IMR-90 (cell line): ENCODE data around the gene ATP10A. TPM values are rescaled to one million over a fixed set of nuclear protein-coding genes. Genes with fewer than 3 reads are reported as not detected.
A peak's percentile ranks its signal among the peaks of the same experiment; 100 is the strongest.

Experiments
- ATAC-seq: fragments of 200-7000 bp; cut with Tn5 transposase; 2 replicates; pipeline ENCODE4 v1.9.1; 2020; ENCODE audit warnings: low read depth, mild to moderate bottlenecking, moderate library complexity
- BruUV-seq: library from RNA; stranded (reverse); fragments of 400-500 nt; replicated peaks from 2 replicates; lab custom pipeline; 2021; lab: Mats Ljungman, UMichigan
- CTCF ChIA-PET: fragments of 300-600 bp; formaldehyde crosslinking; extraction: SDS; loops from one replicate; lab custom pipeline; 2021; ENCODE audit warnings: antibody characterized with exemption; lab: Yijun Ruan, JAX
- POLR2A ChIA-PET: fragments of 300-600 bp; sonication (Branson Sonifier 250); formaldehyde crosslinking; loops from one replicate; lab custom pipeline; 2022; ENCODE audit warnings: antibody characterized with exemption; ENCODE audit not compliant: unreplicated experiment; lab: Charles Lee
- DNase-seq: peaks from one replicate; pipeline ENCODE4 v3.0.0; 2013
- H2AFZ ChIP-seq: replicated peaks from 2 replicates; pipeline ENCODE3; 2013; ENCODE audit warnings: low read length, mild to moderate bottlenecking; ENCODE audit not compliant: poor library complexity
- H2AK5ac ChIP-seq: 2 replicates; pipeline ENCODE4 v1.6.1; 2013; ENCODE audit warnings: low read depth, low read length, inconsistent platforms
- H2AK9ac ChIP-seq: replicated peaks from 2 replicates; pipeline ENCODE3; 2013; ENCODE audit warnings: mild to moderate bottlenecking, low read depth, low read length, moderate library complexity; ENCODE audit not compliant: poor library complexity
- H2BK120ac ChIP-seq: 2 replicates; pipeline ENCODE4 v1.6.1; 2013; ENCODE audit warnings: low read depth, low read length, inconsistent platforms
- H2BK15ac ChIP-seq: 3 replicates; pipeline ENCODE4 v1.6.1; 2013; ENCODE audit warnings: low read depth, low read length, inconsistent platforms
- H2BK20ac ChIP-seq: 2 replicates; pipeline ENCODE4 v1.6.1; 2013; ENCODE audit warnings: low read depth, mild to moderate bottlenecking, inconsistent platforms, low read length, moderate library complexity
- H2BK5ac ChIP-seq: 2 replicates; pipeline ENCODE4 v1.6.1; 2013; ENCODE audit warnings: mild to moderate bottlenecking, low read depth, low read length, inconsistent platforms; ENCODE audit not compliant: poor library complexity, severe bottlenecking
- H3K14ac ChIP-seq: replicated peaks from 2 replicates; pipeline ENCODE4 v1.6.1; 2013; ENCODE audit warnings: low read depth, low read length, inconsistent platforms
- H3K18ac ChIP-seq: 2 replicates; pipeline ENCODE4 v1.6.1; 2013; ENCODE audit warnings: low read depth, low read length, control low read depth
- H3K23ac ChIP-seq: 2 replicates; pipeline ENCODE4 v1.6.1; 2013; ENCODE audit warnings: low read depth, low read length, inconsistent platforms
- H3K27ac ChIP-seq: 2 replicates; pipeline ENCODE4 v1.5.1; 2013; ENCODE audit warnings: mild to moderate bottlenecking, control low read depth, low read length; ENCODE audit not compliant: insufficient read depth
- H3K27me3 ChIP-seq: 2 replicates; pipeline ENCODE4 v1.6.1; 2013; ENCODE audit warnings: low read length; ENCODE audit not compliant: control insufficient read depth, insufficient read depth
- H3K36me3 ChIP-seq: 2 replicates; pipeline ENCODE4 v1.6.1; 2013; ENCODE audit warnings: low read length, mixed read lengths; ENCODE audit not compliant: control insufficient read depth, insufficient read depth
- H3K4ac ChIP-seq: 2 replicates; pipeline ENCODE4 v1.6.1; 2013; ENCODE audit warnings: low read depth, low read length, inconsistent platforms
- H3K4me1 ChIP-seq: 2 replicates; pipeline ENCODE4 v1.6.1; 2013; ENCODE audit warnings: low read length, mixed read lengths; ENCODE audit not compliant: control insufficient read depth, insufficient read depth
- H3K4me2 ChIP-seq: 2 replicates; pipeline ENCODE4 v1.6.1; 2013; ENCODE audit warnings: low read depth, mild to moderate bottlenecking, control low read depth, low read length, moderate library complexity
- H3K4me3 ChIP-seq: 2 replicates; pipeline ENCODE4 v1.5.1; 2013; ENCODE audit warnings: low read depth, mild to moderate bottlenecking, control low read depth, low read length, moderate library complexity; ENCODE audit not compliant: insufficient read depth
- H3K56ac ChIP-seq: 2 replicates; pipeline ENCODE4 v1.6.1; 2013; ENCODE audit warnings: low read length, inconsistent platforms; ENCODE audit not compliant: insufficient read depth; ENCODE audit errors: extremely low read depth
- H3K79me1 ChIP-seq, 2 experiments: 2 replicates each; pipeline ENCODE4 v1.6.1; 2013; ENCODE audit warnings: low read length in 2 of 2, inconsistent platforms in 1 of 2, low read depth in 1 of 2
- H3K9ac ChIP-seq: 2 replicates; pipeline ENCODE4 v1.6.1; 2013; ENCODE audit warnings: low read depth, low read length, control low read depth
- H3K9me1 ChIP-seq: 2 replicates; pipeline ENCODE4 v1.6.1; 2013; ENCODE audit warnings: low read length, inconsistent platforms; ENCODE audit not compliant: insufficient read depth
- H3K9me3 ChIP-seq: 2 replicates; pipeline ENCODE4 v1.6.1; 2013; ENCODE audit warnings: low read length; ENCODE audit not compliant: control insufficient read depth, insufficient read depth
- H4K20me1 ChIP-seq: 2 replicates; pipeline ENCODE4 v1.6.1; 2013; ENCODE audit warnings: low read length, inconsistent platforms; ENCODE audit not compliant: insufficient read depth
- H4K5ac ChIP-seq: 2 replicates; pipeline ENCODE4 v1.6.1; 2013; ENCODE audit warnings: mild to moderate bottlenecking, low read depth, low read length, control low read depth
- H4K8ac ChIP-seq, 2 experiments: 2 replicates each; pipeline ENCODE4 v1.6.1; 2013; ENCODE audit warnings: low read depth in 2 of 2, low read length in 2 of 2, control low read depth in 1 of 2, inconsistent platforms in 1 of 2
- H4K91ac ChIP-seq: 2 replicates; pipeline ENCODE4 v1.6.1; 2013; ENCODE audit warnings: low read depth, low read length, inconsistent platforms; ENCODE audit not compliant: insufficient read depth
- CEBPB ChIP-seq: IDR thresholded peaks from 2 replicates; pipeline ENCODE4 v1.6.1; 2012; ENCODE audit warnings: low read depth, low read length, improper control_type of control experiment
- CHD1 ChIP-seq: IDR thresholded peaks from 2 replicates; pipeline ENCODE4 v1.6.1; 2012; ENCODE audit warnings: low read depth, low read length, improper control_type of control experiment
- CTCF ChIP-seq: conservative IDR thresholded peaks from 2 replicates; pipeline ENCODE4 v1.5.1; 2012; ENCODE audit warnings: mild to moderate bottlenecking, low read depth, low read length, improper control_type of control experiment
- ELK1 ChIP-seq: fragments of 150-350 bp; IDR thresholded peaks from 2 replicates; pipeline ENCODE4 v1.6.1; 2016; ENCODE audit warnings: low read depth, mild to moderate bottlenecking, low read length, moderate library complexity, borderline replicate concordance
- FOS ChIP-seq: fragments of 150-350 bp; IDR thresholded peaks from 2 replicates; pipeline ENCODE4 v1.6.1; 2016; ENCODE audit warnings: low read depth, low read length
- MAFK ChIP-seq: IDR thresholded peaks from 2 replicates; pipeline ENCODE4 v1.6.1; 2012; ENCODE audit warnings: low read depth, low read length, improper control_type of control experiment
- MXI1 ChIP-seq: IDR thresholded peaks from 2 replicates; pipeline ENCODE4 v1.6.1; 2012; ENCODE audit warnings: low read depth, mild to moderate bottlenecking, low read length, moderate library complexity, borderline replicate concordance
- NFE2L2 ChIP-seq: fragments of 150-350 bp; IDR thresholded peaks from 2 replicates; pipeline ENCODE4 v1.6.1; 2016; ENCODE audit warnings: low read depth, mild to moderate bottlenecking, low read length
- RAD21 ChIP-seq: IDR thresholded peaks from 2 replicates; pipeline ENCODE4 v1.6.1; 2012; ENCODE audit warnings: low read length, improper control_type of control experiment
- SMC3 ChIP-seq: fragments of 150-350 bp; IDR thresholded peaks from 2 replicates; pipeline ENCODE4 v1.6.1; 2016; ENCODE audit warnings: low read depth, mild to moderate bottlenecking, antibody characterized with exemption, low read length, moderate library complexity
- WGBS, 2 experiments: methylation state at CpG; one replicate each; pipeline versions ENCODE4 v1.1.5 to v1.1.7; 2013; ENCODE audit warnings: missing lambda C conversion rate in 2 of 2; ENCODE audit not compliant: insufficient read length in 1 of 2; ENCODE audit errors: extremely low coverage in 2 of 2; 5-methylcytosine and 5-hydroxymethylcytosine counted together
- dilution Hi-C: fragments of 300-500 bp; cut with HindIII; formaldehyde crosslinking; loops from one replicate; pipeline ENCODE4 v1.14.3; 2018; ENCODE audit warnings: low sequenced_read_pairs; ENCODE audit not compliant: unreplicated experiment
- in situ Hi-C: fragments of 300-500 bp; cut with MboI; formaldehyde crosslinking; loops from 3 replicates; pipeline ENCODE4 v1.14.3; 2019; ENCODE audit warnings: low sequenced_read_pairs, inconsistent platforms, mixed read lengths
- intact Hi-C: fragments of 100-400 bp; cut with micrococcal nuclease; formaldehyde crosslinking; loops from 2 replicates; pipeline ENCODE4 v1.10.0; 2022
- polyA plus RNA-seq, 3 experiments: library from polyadenylated mRNA; depleted of rRNA; stranded (reverse); fragments of >200 nt; gene quantifications; 2 replicates each; pipeline ENCODE4 v1.2.3, GENCODE V29; 2012; ENCODE audit warnings: low replicate concordance in 1 of 3
- total RNA-seq: library from RNA; depleted of rRNA; stranded (reverse); fragments of >200 nt; gene quantifications from 2 replicates; pipeline ENCODE4 v1.2.3, GENCODE V29; 2012

The ATP10A gene
- total and polyA plus RNA-seq, 2 of the 4 experiments (the other 2 are of a cell fraction) = 13.8 to 16.0 TPM

- intact Hi-C loops (loop anchor here (5.0 kb wide), 3 partner anchors 72 to 168 kb away; no protein-coding TSS in a partner anchor), in situ Hi-C loops (no loop called here), dilution Hi-C loops (no loop called here)
- Histone ChIP-seq H2BK20ac (peak overlapping the region; percentile 6; the same call in 1 of the 2 replicates), H3K27me3 (no peaks in the 10 kb centered on the region), H4K5ac (peak overlapping the region; percentile 3; the same call in 1 of the 2 replicates), H3K9me3 (no peaks in the 10 kb centered on the region), H3K56ac (no peak overlapping the region), H2AFZ (peak overlapping the region; percentile 59), H3K27ac (no peak overlapping the region), H3K9me1 (peaks cover 28% of the 10 kb centered on the region), H3K36me3 (peaks cover 1% of the 10 kb centered on the region; the same call in 1 of the 2 replicates), H3K23ac (peak overlapping the region; percentile 68), H3K4me3 (no peak overlapping the region), H3K14ac (peak overlapping the region; percentile 39), H3K4ac (peak overlapping the region; percentile 36), H4K91ac (no peak overlapping the region), H3K18ac (no peak overlapping the region), H2BK5ac (peak overlapping the region; percentile 4), H3K79me1 (peaks cover 17 to 82% of the 10 kb centered on the region in 2 experiments; a peak in 3 of 4 replicates), H4K8ac (peak overlapping the region in 1 of 2 experiments; percentile 7; a peak in 1 of 4 replicates), H3K4me1 (peaks cover 22% of the 10 kb centered on the region), H2BK15ac (peak overlapping the region; percentile 71; the same call in 1 of the 3 replicates), H2BK120ac (no peak overlapping the region; the same call in 1 of the 2 replicates), H3K4me2 (peak overlapping the region; percentile 31), H4K20me1 (peaks cover 11% of the 10 kb centered on the region; the same call in 1 of the 2 replicates), H3K9ac (no peak overlapping the region), H2AK5ac (peak overlapping the region; percentile 50), H2AK9ac (no peak overlapping the region)
- 81% methylated on average over 7 of the region's 15 CpGs; no CpG with 5 or more reads in 1 of the 2 experiments for WGBS, 2 experiments
- no TSS peak for BruUV-seq
- no peak for DNase-seq
- ChIA-PET POLR2A (no interaction called here), CTCF (interaction anchor here (0.7 kb wide), 1 partner anchor 122 kb away, joined by 6 read pairs; no protein-coding TSS in a partner anchor)
- TF ChIP-seq CHD1 = no peak
- TF ChIP-seq ELK1 = no peak
- no peak for TF ChIP-seq SMC3
- TF ChIP-seq CEBPB = no peak
- no peak for TF ChIP-seq CTCF
- no peak for TF ChIP-seq MXI1
- TF ChIP-seq NFE2L2 = no peak
- TF ChIP-seq MAFK = no peak
- no peak for TF ChIP-seq RAD21
- no peak for TF ChIP-seq FOS
- ATAC-seq = no peak
These were observed 3.1 kb downstream of the ATP10A start for GRCh38 chr15:25859838-25860645.
